ENCODE measurements around the gene CARD9.
"Not testable (repeated sequence)": the region's sequence is repeated elsewhere in the genome, so short reads cannot be mapped to it uniquely, and the experiment has no call there.

GRCh38 chr9:136407061-136407460 lies 33.6 kb upstream of the CARD9 start:
- TF ChIP-seq, protein P1, sequence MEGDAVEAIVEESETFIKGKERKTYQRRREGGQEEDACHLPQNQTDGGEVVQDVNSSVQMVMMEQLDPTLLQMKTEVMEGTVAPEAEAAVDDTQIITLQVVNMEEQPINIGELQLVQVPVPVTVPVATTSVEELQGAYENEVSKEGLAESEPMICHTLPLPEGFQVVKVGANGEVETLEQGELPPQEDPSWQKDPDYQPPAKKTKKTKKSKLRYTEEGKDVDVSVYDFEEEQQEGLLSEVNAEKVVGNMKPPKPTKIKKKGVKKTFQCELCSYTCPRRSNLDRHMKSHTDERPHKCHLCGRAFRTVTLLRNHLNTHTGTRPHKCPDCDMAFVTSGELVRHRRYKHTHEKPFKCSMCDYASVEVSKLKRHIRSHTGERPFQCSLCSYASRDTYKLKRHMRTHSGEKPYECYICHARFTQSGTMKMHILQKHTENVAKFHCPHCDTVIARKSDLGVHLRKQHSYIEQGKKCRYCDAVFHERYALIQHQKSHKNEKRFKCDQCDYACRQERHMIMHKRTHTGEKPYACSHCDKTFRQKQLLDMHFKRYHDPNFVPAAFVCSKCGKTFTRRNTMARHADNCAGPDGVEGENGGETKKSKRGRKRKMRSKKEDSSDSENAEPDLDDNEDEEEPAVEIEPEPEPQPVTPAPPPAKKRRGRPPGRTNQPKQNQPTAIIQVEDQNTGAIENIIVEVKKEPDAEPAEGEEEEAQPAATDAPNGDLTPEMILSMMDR (IDR thresholded peaks at IDR 0.05), result not testable (repeated sequence)
- not testable (repeated sequence) for TF ChIP-seq POLR2A (IDR thresholded peaks at IDR 0.05)

All from heart left ventricle (tissue), 13 donors.